Measurements from ENCODE around the gene TRIM34.
A peak's percentile ranks its signal among the peaks of the same experiment; 100 is the strongest.
"Not testable (repeated sequence)": the region's sequence is repeated elsewhere in the genome, so short reads cannot be mapped to it uniquely, and the experiment has no call there.

TRIM34 gene

DNA sequence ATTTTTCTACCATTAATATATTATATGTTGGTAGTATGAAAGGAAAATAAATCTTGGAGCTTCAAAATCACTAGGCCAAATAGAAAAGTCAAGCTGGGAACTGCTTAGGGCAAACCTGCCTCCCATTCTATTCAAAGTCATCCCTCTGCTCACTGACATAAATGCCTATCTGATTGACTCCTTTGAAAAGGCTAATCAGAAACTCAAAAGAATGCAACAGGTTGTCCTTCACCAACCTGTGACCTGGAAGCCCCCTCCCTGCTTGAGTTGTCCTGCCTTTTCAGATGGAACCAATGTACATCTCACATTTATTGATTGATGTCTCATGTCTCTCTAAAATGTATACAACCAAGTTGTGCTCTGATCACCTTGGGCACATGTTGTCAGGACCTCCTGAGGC, 3.2 kb upstream of the TRIM34 start:
- no peak for DNase-seq

DNA sequence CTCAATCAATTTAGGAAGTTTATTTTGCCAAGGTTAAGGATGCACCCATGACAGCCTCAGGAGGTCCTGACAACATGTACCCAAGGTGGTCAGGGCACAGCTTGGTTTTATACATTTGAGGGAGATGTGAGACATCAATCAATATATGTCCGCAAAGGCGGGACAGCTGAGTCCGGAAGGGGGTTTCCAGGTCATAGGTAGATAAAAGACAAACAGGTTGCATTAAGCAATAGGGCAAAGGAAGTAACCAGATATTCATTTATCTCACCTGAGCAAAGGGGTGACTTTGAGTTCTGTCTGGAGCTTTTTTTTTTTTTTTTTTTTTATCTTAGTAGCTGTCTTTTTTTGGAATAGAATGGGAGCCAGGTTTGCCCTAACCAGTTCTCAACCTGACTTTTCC, 2.0 kb upstream of the TRIM34 start:
- DNase-seq = no peak

GRCh38 chr11:5625281-5625680, 480 bp downstream of the TRIM34 start:
- no peak for DNase-seq

DNA sequence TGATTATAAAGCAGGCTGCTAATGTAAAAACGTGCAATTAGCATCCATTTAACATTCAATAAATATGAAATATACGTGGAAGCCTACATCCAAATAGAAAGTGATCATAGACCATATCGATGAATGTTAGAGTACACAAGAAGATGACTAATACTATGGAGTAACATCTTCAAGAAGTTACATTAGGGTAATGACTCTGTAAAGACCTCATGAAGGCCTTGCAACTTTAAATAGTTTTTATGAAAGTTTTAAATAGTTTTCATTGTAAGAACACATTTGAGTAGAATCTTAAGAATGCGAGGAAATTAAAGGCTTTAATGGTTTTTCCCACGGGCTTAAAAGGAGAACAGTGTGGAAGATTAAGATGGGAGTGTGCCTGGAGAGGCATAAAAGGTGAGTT, 1.4 kb downstream of the TRIM34 start:
- no peak for DNase-seq

- DNase-seq = no peak
Observed at GRCh38 chr11:5631417-5631816, 6.6 kb downstream of the TRIM34 start.

DNA sequence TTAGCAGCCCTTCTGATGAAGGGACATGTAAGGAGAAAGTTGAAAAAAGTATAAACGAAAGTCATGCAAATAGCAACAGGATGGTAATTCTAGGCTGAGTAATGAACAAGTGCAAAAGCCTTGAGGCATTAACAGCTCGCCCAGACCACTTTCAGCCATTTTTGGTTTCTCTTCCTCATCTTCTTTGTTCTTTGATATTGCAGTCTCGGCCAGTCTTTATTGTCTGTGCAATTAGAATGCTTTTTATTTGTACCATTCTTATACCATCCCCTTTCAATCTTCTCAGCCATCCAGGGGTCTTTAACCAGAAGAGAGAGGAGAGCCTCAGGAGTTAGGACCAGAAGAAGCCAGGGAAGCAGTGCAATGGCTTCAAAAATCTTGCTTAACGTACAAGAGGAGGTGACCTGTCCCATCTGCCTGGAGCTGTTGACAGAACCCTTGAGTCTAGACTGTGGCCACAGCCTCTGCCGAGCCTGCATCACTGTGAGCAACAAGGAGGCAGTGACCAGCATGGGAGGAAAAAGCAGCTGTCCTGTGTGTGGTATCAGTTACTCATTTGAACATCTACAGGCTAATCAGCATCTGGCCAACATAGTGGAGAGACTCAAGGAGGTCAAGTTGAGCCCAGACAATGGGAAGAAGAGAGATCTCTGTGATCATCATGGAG, 7.3 kb downstream of the TRIM34 start:
- DNase-seq = no peak

DNA sequence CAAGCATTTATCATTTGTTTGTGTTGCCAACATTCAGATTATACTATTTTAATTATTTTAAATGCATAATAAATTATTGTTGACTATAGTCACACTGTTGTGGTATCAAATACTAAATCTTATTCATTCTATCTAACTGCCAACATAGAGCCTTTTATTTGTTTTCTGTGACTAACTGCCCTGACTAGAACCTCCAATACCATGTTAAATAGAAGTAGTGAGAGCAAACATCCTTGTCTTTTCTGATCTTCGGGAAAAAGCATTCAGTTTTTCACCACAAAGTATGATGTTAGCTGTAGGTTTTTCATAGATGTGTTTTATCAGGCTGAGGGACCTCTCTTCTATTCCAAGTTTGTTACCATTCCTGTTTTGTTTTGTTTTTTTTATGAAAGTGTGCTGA, 15.2 kb downstream of the TRIM34 start:
- DNase-seq = no peak

DNA sequence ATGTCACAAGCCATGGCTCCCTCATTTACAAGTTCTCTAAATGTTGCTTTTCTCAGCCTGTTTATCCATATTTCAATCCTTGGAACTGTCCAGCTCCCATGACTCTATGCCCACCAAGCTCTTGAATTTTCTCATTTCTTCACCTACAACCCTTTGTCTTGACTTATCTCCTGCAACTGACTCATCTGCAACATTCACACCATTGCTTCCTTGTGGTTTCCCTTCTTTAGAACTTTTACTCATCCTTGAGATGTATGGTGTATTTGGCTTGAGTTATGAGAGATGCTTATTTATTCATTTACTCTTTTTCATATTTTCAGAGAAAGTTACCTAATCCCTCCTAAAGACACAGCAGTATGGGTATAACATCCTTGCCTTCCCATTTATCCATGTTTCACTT, 18.8 kb downstream of the TRIM34 start:
- no peak for DNase-seq

DNA sequence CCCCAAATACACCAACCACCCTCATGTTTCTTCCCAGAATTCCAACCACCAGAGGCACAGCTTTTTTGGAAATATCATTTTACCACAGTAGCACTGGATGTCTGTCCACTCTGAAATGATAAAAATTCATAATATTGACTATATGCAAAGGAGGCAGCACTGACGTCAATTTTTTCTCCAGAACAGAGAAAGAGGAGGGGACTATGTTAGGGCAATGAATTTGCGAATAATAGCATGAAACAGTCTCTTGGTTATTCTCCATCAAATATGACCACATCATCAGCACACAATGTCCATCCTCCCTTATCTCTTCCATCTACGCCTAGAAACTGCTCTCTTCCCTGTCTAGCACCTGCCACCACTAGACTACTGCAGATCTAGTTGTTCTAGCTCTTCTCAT, 21.3 kb downstream of the TRIM34 start:
- DNase-seq = no peak

- no peak for DNase-seq
Observed at GRCh38 chr11:5655474-5655873, 30.7 kb downstream of the TRIM34 start.

GRCh38 chr11:5656956-5657355, 32.2 kb downstream of the TRIM34 start:
- not testable (repeated sequence) for DNase-seq

DNA sequence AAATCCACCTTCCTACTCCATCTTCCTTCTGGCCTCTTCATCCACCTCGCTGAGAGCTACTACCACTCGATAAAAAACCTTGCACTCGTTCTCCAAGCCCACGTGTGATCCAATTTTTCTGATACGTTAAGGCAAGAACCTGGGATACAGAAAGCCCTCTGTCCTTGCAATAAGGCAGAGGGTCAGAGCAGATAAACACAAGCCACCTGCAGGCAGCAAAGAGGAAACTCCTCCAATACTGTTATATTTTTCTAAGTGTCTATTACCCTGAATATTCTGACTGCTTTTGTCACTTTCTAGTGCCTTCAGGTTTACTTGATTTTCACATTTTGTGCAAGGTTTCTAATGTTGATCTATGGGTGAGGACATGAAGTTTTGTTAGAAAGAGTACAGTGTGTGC, 33.5 kb downstream of the TRIM34 start:
- no peak for DNase-seq

GRCh38 chr11:5663511-5663910, 38.7 kb downstream of the TRIM34 start:
- DNase-seq = no peak

GRCh38 chr11:5665051-5665570, 40.3 kb downstream of the TRIM34 start:
- no peak for DNase-seq

DNA sequence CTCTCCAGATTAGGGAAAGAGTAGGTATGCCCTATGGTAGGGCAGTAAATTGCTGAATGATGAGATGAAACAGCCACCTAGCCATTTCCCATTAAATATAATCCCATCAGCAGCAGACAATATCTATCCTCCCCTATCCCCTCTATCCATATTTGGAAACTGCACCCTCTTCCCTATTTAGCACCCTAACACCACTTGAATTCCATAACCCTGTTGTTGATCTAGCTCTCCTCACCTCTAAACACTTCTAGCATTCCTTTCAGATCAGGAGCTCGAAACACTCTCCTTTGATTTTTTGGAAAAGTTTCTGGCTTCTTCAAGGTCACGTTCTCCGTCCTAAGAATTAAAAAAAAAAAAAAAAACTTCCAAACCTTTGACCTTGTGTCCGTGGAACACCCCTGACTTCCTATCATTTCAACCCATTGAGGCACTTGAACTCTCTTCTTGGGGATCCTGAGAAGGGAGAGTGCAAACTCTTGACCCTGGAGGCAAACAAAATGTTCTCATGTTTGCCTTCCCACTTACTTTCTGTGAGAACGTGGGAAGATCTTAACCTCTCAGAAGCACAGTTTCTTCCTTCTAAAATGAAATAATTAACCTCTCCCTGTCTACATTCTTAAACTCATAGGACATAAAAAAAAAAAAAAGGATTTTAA, 41.1 kb downstream of the TRIM34 start:
- no peak for DNase-seq

GRCh38 chr11:5666402-5666793, 41.6 kb downstream of the TRIM34 start:
- DNase-seq = no peak

DNA sequence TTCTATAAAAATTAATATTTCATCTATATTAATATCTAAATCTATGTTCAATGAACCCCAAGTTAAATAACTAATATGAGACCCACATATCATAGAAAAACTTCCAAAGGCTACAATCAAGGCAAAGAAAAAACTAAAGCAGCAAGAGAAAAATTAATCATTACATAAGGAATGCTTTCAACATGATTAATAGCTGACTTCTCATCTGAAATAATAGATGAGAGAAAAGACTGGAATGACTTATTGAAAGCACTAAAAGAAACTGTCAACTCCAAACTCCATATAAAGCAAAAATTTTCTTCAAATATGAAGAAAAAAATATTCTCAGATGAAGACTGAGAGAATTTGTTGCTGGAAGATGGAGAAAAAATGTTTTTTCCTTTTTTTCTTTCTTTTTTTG, 47.0 kb downstream of the TRIM34 start:
- no peak for DNase-seq

GRCh38 chr11:5674391-5674790, 49.6 kb downstream of the TRIM34 start:
- DNase-seq = no peak

DNA sequence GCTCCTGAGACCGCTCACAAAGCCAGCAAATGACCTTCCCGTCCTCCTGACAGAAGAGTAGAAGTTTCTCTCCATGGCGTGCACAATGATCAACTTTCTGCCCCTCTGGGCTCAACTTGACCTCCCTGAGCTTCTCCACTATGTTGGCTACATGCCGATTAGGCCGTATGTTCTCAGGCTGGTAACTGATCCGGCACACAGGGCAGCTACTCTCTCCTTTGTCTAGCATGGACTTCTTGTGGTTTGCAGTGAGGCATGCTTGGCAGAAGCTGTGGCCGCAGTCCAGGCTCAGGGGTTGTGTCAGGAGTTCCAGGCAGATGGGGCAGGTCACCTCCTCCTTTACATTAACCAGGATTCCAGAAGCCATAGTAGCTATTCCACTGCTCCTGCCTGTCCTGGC, 55.0 kb downstream of the TRIM34 start:
- no peak for DNase-seq

- not testable (repeated sequence) for DNase-seq
Observed at GRCh38 chr11:5682890-5683441, 58.2 kb downstream of the TRIM34 start.

DNA sequence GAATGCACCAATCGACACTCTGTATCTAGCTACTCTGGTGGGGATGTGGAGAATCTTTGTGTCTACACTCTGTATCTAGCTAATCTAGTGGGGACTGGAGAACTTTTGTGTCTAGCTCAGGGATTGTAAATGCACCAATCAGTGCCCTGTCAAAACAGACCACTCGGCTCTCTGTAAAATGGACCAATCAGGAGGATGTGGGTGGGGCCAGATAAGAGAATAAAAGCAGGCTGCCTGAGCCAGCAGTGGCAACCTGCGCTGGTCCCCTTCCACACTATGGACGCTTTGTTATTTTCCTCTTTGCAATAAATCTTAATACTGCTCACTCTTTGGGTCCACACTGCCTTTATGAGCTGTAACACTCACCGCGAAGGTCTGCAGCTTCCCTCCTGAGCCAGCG, 58.8 kb downstream of the TRIM34 start:
- not testable (repeated sequence) for DNase-seq

DNA sequence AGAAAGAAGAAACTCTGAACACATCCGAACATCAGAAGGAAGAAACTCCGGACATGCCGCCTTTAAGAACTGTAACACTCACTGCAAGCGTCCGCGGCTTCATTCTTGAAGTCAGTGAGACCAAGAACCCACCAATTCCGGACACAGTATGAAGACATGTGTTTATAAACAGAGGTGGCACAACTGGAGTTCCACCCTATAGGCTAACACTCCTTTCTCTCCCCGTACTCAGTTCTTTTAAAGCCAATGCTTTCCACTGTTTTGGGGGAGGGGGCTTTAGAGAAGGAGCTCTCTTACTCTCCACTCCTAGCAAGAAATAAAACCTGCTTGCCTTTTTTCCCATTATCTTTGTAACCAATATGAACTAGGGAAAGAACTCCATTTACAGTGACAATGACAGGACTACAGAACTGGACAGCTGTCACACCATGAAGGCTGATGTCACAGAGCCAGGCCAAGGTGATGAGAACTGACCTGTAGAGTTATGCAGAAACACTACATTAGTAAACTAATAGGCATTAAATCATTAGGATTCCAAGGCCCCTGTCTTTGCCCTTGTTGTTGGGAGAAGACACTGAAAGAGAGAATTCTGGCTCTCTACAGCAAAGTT, 59.3 kb downstream of the TRIM34 start:
- DNase-seq = no peak

DNA sequence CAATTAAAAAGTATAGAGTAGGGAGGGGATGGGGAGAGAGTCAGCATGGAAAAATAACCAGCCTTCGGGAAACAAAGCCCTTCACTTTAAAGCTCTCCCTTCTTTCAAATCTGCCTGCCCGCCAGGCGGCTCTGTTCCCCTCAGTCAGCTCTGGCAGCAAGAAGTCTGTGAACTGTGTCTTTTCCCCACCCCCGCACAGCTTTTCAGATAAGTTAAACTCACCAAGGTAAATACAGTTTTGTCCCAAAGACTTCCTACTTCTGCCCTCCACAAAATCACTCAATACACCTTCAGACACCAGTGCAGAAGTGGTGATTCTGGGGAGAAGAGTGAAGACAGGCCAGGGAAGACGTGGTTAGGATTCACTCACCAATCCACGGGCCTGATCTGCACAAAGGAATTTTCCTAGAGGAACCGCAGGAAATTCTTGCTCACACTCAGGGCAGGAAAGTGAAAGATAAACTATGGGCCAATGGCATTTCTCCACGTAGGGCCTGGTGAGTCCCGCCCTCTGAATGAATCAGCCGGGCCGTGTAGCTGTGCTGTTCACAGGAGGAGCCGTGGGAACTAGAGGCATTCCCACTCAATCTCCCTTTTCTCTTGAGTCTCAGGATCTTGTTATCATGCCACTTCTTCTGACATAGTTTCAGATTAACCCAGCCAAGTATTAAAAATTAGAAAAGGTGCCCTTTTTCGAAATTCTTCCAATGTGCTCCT, 60.0 kb downstream of the TRIM34 start, which contains the start of gene TRIM5:
TSS of gene TRIM5 (minus strand) at position 429 of the 717 bp plus-strand sequence. CDS start 4,897 bp downstream, outside the sequence.
- DNase-seq = peak; percentile 82

All from activated CD8-positive, alpha-beta memory T cell treated with anti-CD3 and anti-CD28 coated beads, Interleukin-2, amount 50 U/mL, for 48 hours (primary cell).